HG03469 (cell line): Measurements from ENCODE around the gene ALG11.
A peak's percentile ranks its signal among the peaks of the same experiment; 100 is the strongest.

Experiments used
- ATAC-seq: cut with Tn5 transposase; IDR thresholded peaks from one replicate; pipeline ENCODE4 v1.9.1; 2021; ENCODE audit warnings: mild to moderate bottlenecking, moderate library complexity, moderate number of reproducible peaks; ENCODE audit not compliant: unreplicated experiment

Gene ALG11

DNA sequence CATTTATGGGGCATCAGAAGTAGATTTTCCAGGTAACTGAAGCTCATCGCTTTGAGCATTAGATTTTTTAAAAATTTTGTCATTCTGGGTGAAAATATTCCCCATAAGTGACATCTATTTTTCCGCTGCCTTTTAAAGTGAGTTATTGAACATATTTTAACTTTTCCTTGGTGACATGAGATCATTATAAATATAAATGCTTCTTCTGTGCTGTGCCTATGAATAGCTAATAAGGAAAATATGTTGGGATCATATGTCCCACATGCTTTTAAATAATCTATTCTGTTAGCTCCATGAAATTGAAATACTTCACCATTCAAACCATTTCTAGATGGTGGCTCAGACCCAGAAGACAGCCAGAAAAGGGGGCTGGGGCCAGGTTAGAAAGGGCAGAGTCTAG, 15.0 kb upstream of the ALG11 start:
- no peak for ATAC-seq

DNA sequence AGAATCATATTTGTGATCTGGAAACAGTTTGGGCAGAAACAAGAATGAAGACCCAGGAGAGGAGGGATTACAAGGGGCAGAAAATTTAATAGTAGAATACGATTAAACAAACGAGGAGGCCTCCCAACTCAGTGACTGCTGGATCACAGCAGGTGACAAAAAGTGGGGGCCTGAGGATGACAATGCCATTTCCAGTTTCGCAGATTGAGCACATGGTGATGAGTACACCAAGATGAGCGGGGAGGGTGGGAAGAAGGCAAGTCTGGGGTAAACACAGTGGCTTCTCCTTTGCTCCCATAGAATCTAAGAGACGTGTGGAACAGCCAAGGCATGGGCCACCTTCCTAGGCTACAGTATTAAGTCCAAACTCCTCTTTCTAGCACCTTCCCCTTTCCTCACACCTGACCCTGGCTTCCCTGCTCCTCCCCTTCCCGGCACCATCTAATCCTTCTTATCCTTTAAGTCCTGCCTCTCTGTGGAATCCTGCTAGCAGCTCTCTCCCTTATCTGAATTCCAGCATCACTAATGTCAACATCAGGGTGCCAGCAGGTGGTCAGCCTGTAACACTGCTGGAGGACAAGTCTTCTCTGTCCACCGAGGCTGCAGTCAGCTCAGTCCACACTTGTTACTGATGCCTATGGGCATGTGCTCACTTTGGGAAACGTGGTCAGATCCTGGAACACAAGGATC, 14.4 kb upstream of the ALG11 start:
- no peak for ATAC-seq

DNA sequence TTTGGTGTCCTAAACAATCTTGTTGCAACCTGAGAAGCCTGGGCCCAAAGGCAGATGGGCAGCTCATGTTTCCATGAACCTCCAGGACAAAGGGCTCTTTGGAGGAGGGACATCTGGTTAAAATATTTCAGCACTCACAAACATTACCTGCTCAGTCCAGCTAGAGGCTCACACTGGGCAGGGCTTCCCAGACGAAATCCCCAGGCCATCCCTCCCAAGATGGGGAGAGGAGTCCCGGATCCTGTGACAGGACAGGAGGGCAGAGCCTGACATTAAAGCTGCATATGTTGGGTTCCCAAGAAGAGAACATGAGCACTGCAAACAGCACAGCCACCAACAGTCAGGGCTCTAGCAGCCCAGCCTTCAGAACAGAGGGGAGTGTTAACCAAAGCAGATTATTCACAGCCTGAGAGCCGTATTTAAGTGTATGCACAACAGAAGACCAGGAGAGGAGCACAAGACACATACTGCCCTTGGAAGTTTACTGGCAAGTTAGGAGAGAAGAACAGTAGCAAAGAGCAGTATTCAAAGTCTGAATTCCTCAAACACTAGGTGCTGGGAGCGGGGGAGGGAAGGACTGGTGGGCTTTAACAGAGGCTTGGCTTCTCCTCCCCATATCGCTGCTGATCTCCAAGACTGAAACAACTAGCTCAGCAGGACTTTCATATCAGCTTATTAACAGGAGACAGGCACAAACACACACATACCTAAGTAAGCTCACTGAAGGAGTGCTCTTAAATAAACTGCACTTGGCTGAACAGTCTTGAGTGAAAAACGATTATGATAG, 13.3 kb upstream of the ALG11 start:
- no peak for ATAC-seq

DNA sequence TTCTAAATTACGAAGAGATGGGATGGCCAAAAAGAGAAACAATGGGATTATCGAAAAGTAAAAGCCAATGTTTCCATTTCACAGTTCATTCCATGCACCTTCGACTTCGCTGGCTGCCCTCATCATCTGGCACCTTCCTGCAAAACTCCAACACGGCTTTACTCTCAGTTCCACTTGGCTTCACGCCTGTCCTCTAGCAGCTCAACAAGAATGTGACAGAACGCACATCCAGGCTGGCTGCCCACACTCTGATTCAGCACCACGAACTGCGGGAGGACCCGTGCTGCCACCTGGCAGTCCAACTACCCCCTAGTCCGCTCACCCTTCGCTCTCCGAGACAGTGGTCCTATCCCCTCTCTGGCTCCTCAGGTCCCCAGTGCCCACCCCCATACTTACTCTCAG, 12.7 kb upstream of the ALG11 start:
- no peak for ATAC-seq

DNA sequence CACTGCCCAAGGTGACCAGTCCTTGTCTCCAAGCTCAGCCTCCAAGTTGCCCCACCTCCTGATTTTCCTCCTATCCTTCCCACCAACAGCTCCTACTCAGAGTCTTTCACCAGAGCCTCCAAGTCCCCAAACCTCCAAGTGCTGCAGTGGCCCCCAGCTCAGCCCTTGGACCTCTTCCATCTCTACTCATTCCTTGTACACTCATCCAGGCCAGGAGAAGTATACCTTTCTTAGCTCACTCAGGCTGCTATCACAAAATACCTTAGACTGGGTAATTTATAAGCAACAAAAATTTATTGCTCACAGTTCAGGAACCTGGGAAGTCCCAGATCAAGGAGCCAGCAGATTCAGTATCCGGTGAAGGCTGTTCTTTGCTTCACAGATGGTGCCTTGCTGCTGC, 12.3 kb upstream of the ALG11 start:
- ATAC-seq: no peak

DNA sequence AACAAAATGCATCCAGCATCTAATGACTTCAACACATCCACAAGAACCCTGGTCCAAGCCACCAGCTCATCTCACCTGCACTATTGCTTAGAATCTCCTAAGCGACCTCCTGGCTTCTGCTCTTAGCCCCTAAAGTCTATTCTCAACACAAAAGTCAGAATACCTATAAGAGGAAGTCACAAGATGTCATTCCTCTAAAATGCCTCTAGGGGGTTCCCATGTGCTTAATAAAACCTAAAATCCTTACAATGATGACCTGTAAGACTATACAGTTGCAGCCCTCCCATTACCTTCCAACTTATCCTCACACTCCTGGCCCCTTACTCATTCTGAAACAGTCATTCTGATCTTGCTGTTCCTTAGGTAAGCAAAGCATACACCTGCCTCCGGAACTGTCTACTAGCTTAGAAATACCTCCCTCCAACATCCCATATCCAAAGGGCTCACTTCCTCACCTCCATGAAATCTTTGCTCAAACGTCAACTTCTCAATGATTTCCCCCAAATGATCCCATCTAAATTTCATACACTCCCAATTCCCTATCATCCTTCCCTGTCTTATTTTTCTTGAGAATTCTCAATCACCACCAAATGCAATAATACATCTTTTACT, 11.0 kb upstream of the ALG11 start:
- ATAC-seq: peak; percentile 68

DNA sequence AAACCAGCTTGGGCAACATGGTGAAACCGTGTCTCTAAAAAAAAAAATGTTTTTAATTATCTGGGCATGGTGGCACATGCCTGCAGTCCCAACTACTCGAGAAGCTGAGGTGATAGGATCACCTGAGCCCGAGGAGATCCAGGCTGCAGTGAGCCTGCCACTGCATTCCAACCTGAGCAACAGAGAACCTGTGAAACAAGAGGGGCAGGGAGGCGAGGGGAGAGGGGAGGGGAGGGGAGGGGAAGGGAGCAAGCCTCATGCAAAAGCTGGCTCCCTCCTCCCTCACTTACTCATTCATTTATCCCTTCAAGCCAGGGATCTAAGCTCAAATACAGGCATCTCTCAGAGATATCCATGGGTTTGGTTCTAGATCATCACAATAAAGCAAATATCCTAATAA, 9.8 kb upstream of the ALG11 start:
- no peak for ATAC-seq

DNA sequence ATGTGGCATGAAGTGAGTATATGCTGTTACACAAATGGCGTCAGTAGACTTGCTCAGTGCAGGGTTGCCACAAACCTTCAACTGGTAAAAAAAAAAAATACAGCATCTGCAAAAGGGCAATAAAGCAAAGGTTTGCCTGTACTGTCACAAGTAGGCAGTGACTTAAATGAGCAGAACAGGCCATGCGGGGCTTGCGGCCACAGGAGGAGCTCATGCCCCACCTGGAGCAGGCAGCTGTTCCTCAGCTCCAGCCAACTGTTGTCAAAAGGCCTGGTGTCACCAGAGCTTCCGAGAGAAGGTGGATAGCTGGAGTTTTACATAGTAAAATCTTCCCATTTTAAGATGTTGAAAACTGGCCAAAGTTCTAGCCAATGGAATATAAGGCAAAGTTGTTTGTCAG, 8.7 kb upstream of the ALG11 start:
- no peak for ATAC-seq

DNA sequence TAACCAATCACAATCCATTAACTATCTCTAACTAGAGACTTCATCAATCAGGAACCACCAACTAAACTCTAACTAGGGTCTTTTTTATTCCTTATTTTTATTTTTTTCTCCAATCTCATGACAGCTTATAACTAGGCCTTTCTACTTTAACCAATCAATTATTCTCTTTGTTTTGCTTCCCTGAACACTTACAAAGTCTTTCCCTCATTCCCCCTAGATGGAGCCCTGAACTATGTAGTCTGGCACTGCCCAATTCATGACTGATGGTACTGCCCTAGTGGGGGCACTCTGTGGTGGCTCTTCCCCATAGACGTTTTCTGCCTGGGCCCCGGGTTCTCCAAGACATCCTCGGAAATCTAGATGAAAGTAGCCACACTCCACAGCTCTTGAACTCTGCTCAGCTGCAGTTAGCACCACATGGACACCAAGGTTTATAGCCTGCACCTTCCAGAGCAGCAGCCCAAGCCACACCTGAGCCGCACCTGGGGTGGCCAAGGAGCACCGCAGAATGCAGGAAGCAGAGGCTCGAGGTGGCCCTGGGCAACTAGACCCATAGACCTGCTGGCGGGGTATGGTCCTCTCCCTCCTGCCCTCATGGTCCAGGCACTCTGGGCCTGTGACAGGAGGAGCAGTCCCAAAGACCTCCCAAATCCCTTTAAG, 7.6 kb upstream of the ALG11 start:
- no peak for ATAC-seq

DNA sequence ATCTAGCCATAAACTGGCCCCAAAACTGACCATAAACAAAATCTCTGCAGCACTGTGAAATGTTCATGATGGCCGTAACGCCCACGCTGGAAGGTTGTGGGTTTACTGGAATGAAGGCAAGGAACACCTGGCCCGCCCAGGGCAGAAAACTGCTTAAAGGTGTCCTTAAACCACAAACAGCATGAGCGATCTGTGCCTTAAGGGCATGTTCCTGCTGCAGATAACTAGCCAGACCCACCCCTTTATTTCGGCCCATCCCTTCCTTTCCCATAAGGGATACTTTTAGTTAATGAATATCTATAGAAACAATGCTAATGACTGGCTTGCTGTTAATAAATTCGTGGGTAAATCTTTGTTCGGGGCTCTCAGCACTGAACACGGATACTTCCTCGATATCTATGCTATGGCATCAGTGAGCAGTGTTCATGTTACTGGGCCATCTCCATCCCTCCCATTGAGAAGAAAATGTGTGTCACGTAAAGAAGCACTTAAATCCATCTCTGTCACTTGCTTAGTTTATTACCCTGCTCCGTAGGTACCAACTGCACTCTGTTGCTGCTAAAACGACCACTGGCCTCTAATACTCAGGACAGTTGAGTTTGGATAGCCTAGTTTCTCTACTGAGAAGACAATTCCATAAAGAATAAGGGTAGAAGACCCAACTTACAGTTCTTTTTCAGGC, 6.2 kb upstream of the ALG11 start:
- no peak for ATAC-seq

DNA sequence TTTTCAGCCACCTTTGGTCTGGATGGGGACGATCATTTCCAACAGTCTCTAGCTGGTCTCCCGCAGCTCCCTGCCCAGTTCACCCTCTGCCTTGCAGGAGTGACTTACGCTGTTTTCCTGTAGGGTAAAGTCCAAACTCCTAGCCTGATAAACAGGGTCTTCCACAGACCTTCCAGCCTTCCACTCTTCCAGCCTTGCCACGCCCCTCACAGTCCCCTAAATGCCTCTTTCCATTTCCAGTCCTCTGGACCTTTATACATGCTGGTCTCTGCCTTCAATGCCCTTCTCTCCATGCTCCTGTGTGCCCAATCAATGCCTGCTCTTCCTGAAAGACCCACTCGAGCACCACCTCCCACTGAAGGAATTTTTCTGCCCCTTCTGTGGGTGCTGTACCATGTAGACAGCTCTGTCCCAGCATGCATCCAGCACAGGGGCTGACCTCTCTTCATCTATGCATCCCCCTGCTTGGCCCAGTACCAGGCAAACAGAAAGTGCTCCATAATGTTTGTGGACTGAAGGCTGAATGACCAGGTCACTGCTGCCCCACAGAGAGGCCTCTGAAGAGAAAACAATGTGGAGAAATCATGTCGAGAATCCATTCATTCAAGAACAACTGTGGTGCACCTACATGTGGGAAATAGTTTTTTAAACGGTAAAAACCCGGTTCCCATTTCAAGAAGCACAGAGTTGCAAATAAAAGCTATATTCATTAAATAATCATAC, 5.5 kb upstream of the ALG11 start:
- ATAC-seq: no peak

DNA sequence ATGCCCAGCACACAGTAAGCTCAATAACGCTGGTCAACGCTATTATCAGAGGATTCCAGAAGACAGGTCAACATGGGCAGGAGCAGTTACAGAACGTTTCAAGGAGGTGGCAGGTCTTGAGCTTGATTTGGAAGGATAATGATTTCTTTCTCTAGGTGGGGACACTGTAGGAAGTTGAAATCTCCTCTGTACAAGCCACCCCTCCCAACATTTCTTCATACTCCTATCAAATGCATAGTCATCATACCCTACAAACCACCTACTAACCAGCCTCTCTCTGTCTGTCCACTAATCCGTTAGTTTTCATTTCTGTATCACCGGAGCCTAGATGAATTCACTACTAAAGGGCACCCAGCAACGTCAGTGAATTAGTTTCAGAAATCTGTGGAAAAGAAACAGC, 2.3 kb upstream of the ALG11 start:
- ATAC-seq: no peak

DNA sequence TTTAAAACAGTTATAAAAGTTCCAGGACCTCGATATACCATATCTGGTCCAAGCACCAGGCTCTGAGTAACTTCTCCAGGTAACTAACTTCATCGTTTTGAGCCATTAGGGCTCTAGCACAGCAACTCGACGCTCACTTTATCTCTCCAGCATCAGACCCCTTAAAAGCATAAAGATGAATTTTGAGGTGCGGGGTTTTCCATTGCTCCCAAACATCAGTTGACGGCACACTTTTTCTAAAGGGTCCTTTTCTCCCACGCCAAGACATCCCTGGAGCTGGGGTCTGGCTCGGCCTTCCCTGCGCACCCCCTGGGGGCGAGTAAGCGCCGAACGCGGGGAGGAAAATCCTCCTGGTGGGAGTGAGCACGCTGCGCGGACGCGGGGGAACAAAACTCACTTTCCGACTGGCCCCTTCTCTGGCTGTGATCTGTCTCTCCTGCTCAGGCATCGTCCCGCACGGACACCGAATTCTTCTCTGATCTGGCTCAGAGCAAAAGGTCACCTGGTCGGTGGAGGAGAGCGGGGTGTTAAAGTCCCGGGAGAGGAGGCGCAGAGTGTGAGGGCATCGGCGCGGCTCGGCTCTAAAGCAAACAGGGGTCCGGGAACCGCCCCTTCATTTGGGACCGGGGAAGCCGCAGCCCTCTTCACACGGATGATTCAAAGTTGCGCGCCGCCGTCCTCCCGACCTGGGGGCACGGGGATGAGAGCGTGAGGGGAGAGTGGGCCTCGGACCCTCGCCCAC, 1.1 kb upstream of the ALG11 start, which contains the start of gene ATP7B:
Gene ATP7B (minus strand): TSS at position 561 of the 742 bp plus-strand sequence. CDS start 113 bp downstream, at position 448.
- no peak for ATAC-seq

DNA sequence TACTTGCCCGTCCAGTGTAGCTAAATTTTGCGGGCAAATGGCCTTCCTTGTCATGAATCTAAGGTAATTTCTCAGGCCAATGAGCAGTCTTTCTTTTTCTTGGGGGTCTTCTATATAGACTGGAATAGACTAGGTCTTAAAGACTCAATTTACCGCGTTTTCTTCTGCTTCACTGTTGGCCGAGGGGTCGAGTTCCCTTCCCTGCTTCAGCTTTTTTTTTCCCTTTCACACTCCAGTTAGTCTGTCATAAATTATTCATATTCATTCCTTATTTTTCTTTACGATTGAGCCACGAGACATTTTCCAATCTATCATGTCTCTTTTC, 276 bp downstream of the ALG11 start:
- no peak for ATAC-seq

DNA sequence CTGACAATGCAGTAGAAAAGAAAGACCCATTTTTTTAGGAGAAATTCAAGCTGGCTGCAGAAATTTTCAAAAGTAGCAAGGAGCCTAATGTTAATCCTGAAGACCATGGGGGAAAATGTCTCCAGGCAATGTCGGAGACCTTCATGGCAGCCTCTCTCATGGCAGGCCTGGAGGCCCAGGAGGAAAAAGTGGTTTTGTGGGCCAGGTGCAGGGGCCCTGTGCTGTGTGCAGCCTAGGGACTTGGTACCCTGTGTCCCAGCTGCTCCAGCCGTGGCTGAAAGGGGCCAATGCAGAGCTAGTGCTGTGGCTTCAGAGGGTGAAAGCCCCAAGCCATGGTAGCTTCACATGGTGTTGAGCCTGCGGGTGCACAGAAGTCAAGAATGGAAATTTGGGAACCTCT, 4.1 kb downstream of the ALG11 start:
- ATAC-seq: no peak

DNA sequence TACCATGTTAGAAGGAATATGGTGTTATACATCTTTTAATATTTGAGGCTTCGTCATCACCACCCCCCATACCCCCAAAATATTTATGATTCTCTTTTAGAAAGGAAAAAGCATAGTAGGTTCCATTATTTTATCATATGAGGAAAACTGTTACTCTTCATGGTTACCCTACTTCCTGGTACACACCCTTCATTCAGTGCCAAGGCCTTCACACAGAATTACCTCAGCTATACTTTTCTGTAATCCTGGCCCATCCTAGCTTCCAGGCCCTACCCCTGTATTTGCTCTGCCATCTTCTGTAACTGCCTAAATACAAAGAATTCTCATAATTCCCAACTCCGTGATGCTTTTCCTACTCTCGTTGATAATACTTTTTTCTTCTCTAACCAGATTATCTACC, 8.0 kb downstream of the ALG11 start:
- ATAC-seq: no peak

DNA sequence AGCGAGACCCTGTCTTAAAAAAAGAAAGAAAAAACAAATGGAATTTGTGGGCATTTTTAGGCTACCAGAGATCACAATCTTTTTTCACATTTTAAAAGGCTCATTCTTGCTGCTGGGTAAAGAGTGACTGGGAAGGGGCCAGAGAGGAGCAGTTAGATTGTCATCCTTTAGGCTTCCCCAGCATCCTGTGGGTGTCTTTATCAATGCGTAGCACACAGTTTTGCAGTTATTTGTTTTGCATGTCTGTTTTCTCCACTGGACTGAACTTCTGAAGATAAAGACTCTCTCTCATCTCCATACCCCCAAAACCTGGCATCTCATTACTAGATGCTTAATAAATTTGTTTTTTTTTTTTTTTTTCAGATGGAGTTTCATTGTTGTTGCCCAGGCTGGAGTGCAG, 10.2 kb downstream of the ALG11 start:
- no peak for ATAC-seq

DNA sequence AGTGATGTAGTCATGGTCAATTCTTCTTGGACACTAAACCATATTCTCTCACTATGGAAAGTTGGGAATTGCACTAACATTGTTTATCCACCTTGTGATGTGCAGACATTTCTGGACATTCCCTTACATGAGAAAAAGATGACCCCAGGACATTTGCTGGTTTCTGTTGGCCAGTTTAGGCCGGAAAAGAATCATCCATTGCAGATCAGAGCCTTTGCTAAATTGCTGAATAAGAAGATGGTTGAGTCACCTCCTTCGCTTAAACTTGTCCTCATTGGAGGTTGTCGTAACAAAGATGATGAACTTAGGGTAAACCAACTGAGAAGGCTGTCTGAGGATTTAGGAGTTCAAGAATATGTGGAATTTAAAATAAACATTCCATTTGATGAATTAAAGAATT, 12.3 kb downstream of the ALG11 start, which contains the start of gene UTP14C:
Gene UTP14C (plus strand): TSS at position 211 of the 400 bp plus-strand sequence. CDS start 4,114 bp downstream, outside the sequence.
- ATAC-seq: no peak

DNA sequence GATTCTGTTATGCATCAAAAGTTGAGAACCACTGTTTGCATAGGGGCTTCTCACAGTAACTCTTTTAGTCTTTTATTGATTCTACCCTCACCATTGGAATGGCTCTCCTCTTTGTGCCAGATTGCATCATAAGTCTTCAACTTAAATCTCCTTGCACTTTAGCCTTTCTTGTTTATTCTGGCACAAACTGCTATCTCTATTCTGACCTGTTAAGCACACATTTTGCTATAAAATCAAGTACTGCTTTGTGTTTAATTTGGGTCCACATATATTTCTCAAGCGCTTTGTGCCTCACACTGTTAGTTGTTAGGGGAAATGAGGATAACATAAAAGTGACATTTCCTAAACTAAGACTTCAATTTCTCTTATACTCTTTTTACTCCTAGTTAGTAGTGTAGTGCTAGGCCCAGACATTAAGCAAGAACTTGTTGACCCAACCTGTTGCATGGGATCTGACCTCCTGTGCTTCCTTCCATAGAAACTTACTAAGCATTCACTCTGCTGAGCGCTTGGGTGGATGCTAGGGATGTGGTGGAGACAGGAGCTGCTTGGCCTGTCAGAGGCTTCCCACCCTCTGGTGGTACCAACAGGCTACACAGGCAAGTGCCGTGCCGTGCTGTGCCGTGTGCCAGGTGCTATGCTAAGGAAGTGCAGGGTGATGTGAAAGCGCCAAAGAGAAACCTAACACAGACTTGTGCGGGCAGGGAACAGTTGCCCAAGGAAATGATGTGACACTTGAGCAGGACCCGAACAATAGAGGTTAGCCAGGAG, 13.5 kb downstream of the ALG11 start:
- no peak for ATAC-seq
